ENCODE results near the gene ZNF398. TPM values are rescaled to one million over a fixed set of nuclear protein-coding genes. Genes with fewer than 3 reads are reported as not detected.

ZNF398 gene
- total and polyA plus RNA-seq, 7 donors: 2.4 to 19.7 (median 13.0) TPM

- no peak for TF ChIP-seq EP300 (IDR thresholded peaks at IDR 0.05)
- TF ChIP-seq POLR2A (IDR thresholded peaks at IDR 0.05): no peak
- TF ChIP-seq CTCF (IDR thresholded peaks at IDR 0.05): no peak
- TF ChIP-seq POLR2AphosphoS5 (IDR thresholded peaks at IDR 0.05): no peak
- Histone ChIP-seq H3K4me3 (no peak overlapping the region), H3K27me3 (no peaks in the 10 kb centered on the region), H3K4me1 (no peaks in the 10 kb centered on the region), H3K9me3 (no peaks in the 10 kb centered on the region), H3K27ac (no peak overlapping the region), H3K36me3 (peaks cover 0 to 57% (median 2%) of the 10 kb centered on the region in 4 donors)
- WGBS, 2 donors: 87 to 94% methylated on average over 6 of the region's 6 CpGs
- no peak for DNase-seq
- intact Hi-C loops (cut with DNase I): no loop called here
Measured at GRCh38 chr7:149156898-149157297, 9.6 kb downstream of the ZNF398 start.

GRCh38 chr7:149161241-149161848 lies 14.1 kb downstream of the ZNF398 start:
- Histone ChIP-seq H3K9me3 (no peaks in the 10 kb centered on the region), H3K4me1 (no peaks in the 10 kb centered on the region), H3K27ac (no peak overlapping the region), H3K4me3 (no peak overlapping the region), H3K27me3 (no peaks in the 10 kb centered on the region), H3K36me3 (peaks cover 0 to 71% (median 8%) of the 10 kb centered on the region in 4 donors)
- WGBS, 2 donors: 82 to 83% methylated on average over 5 of the region's 5 CpGs
- TF ChIP-seq CTCF (IDR thresholded peaks at IDR 0.05) (no peak), POLR2AphosphoS5 (IDR thresholded peaks at IDR 0.05) (no peak), EP300 (IDR thresholded peaks at IDR 0.05) (no peak), POLR2A (IDR thresholded peaks at IDR 0.05) (no peak)
- no peak for DNase-seq
- intact Hi-C loops (cut with DNase I): no loop called here

DNA sequence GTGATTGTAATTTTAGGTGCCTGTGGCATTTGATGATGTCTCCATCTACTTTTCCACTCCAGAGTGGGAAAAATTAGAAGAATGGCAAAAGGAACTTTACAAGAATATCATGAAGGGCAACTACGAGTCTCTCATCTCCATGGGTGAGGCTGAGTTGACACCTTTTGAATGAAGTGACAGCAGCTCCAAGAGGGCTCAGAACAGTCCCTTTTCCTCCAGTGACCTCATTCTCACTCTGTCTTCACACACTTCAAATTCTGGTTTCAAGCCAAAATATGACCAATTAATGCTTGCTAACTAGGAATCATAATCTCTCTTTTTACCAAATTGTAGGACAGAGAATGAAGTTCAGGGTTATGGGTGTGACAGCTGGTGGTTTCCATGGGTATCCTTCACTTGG lies 18.9 kb downstream of the ZNF398 start:
- DNase-seq: no peak
- Histone ChIP-seq H3K27me3 (no peaks in the 10 kb centered on the region), H3K9me3 (no peaks in the 10 kb centered on the region), H3K36me3 (peaks cover 12 to 90% (median 37%) of the 10 kb centered on the region in 4 donors), H3K4me3 (no peak overlapping the region), H3K27ac (no peak overlapping the region), H3K4me1 (no peaks in the 10 kb centered on the region)
- WGBS, 2 donors: 81 to 85% methylated on average over 1 of the region's 1 CpG
- TF ChIP-seq POLR2AphosphoS5 (IDR thresholded peaks at IDR 0.05): no peak
- TF ChIP-seq POLR2A (IDR thresholded peaks at IDR 0.05): no peak
- no peak for TF ChIP-seq EP300 (IDR thresholded peaks at IDR 0.05)
- no peak for TF ChIP-seq CTCF (IDR thresholded peaks at IDR 0.05)
- intact Hi-C loops (cut with DNase I): no loop called here

DNA sequence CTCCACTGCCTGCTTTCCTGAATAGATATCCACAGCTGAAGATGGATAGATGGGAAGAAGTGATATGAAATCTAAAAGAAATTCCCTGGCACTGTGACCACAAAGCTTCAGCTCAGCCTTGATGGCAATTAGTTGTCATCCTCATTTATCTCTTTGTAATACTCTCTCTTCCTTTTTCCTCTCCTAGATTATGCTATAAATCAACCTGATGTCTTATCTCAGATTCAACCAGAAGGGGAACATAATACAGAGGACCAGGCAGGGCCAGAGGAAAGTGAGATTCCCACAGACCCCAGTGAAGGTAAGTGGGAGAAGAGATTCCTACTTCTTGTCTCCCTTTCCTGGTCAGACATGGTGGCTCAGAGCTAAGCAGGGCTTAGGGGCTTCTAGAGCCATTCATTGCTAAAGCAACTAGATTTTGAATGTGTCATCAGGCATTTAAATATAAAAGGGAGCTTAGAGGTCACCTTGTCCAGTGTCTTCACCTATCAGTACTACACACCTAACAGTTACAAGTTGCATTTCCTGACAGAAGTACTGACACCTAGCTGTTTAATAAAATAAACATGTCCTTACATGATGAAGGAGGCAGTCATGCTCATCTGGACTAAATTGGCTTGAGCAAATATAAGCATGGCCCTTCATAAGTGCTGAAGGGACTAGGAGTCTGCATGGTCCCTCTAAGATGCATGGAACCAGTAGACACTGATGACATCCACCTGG lies 19.5 kb downstream of the ZNF398 start:
- intact Hi-C loops (cut with DNase I): no loop called here
- Histone ChIP-seq H3K4me3 (no peak overlapping the region), H3K9me3 (no peaks in the 10 kb centered on the region), H3K36me3 (peaks cover 12 to 90% (median 38%) of the 10 kb centered on the region in 4 donors), H3K27ac (no peak overlapping the region), H3K4me1 (no peaks in the 10 kb centered on the region), H3K27me3 (no peaks in the 10 kb centered on the region)
- no peak for DNase-seq
- TF ChIP-seq CTCF (IDR thresholded peaks at IDR 0.05) (no peak), POLR2A (IDR thresholded peaks at IDR 0.05) (no peak), POLR2AphosphoS5 (IDR thresholded peaks at IDR 0.05) (no peak)

Data from sigmoid colon (tissue), 7 donors.